ENCODE data around the gene ATP6V1F.

- TF ChIP-seq TAF1 (IDR thresholded peaks at IDR 0.05; ENCODE audit: borderline replicate concordance, low read depth, low read length) (no peak), POLR2A (IDR thresholded peaks at IDR 0.05; ENCODE audit: low read depth, low read length) (no peak), POLR2AphosphoS5 (IDR thresholded peaks at IDR 0.05; ENCODE audit: low read depth, low read length) (no peak)
These were observed 7.1 kb upstream of the ATP6V1F start for GRCh38 chr7:128855559-128855958.

Measured in GM12892 (cell line).